Activated CD8-positive, alpha-beta T cell treated with anti-CD3 and anti-CD28 coated beads, Interleukin-2, amount 10 ng/mL, durations not matched to agents 7 days and 5 days (primary cell): ENCODE data around the gene RARA. TPM values are rescaled to one million over a fixed set of nuclear protein-coding genes. Genes with fewer than 3 reads are reported as not detected.
"Not testable (repeated sequence)": the region's sequence is repeated elsewhere in the genome, so short reads cannot be mapped to it uniquely, and the experiment has no call there.

ENCODE experiments used
- ATAC-seq: fragments of 150-1000 bp; cut with Tn5 transposase; one replicate; pipeline ENCODE4 v1.10.0; 2021; ENCODE audit warnings: moderate library complexity
- CTCF ChIA-PET: fragments of 350-600 bp; sonication (Branson Sonifier 250); formaldehyde crosslinking; loops from one replicate; lab custom pipeline; 2021; ENCODE audit warnings: antibody characterized with exemption; lab: Charles Lee
- POLR2A ChIA-PET: fragments of 350-600 bp; sonication (Branson Sonifier 250); formaldehyde crosslinking; loops from one replicate; lab custom pipeline; 2021; ENCODE audit warnings: antibody characterized with exemption; lab: Charles Lee
- DNase-seq: peaks from one replicate; pipeline ENCODE4 v3.0.0-alpha.2; 2020
- H3K27ac Mint-ChIP-seq: one replicate; pipeline ENCODE4 v1.8.0; 2021; ENCODE audit warnings: mild to moderate bottlenecking, mixed read lengths
- H3K27me3 Mint-ChIP-seq: one replicate; pipeline ENCODE4 v1.8.0; 2021; ENCODE audit warnings: low read depth, mixed read lengths
- H3K36me3 Mint-ChIP-seq: one replicate; pipeline ENCODE4 v1.8.0; 2021; ENCODE audit warnings: low read depth, mixed read lengths
- H3K4me1 Mint-ChIP-seq: one replicate; pipeline ENCODE4 v1.8.0; 2021; ENCODE audit warnings: low read depth, mixed read lengths
- H3K4me3 Mint-ChIP-seq: one replicate; pipeline ENCODE4 v1.8.0; 2021; ENCODE audit warnings: mild to moderate bottlenecking, mixed read lengths
- H3K9me3 Mint-ChIP-seq: one replicate; pipeline ENCODE4 v1.8.0; 2022; ENCODE audit warnings: mixed read lengths; ENCODE audit not compliant: insufficient read depth
- total RNA-seq, 2 experiments: library from RNA; stranded (reverse); gene quantifications; one replicate each; pipeline ENCODE4 v1.2.3, GENCODE V29; 2021

RARA gene
- total RNA-seq, 2 experiments from 2014 or later: 61.1 to 63.2 TPM

GRCh38 chr17:40372644-40373043, 63.7 kb downstream of the RARA start:
- POLR2A ChIA-PET: interaction anchor here (1.4 kb wide), 1 partner anchor 10 kb away, joined by 7 read pairs; no protein-coding TSS in a partner anchor
- not testable (repeated sequence) for H3K27ac Mint-ChIP-seq

GRCh38 chr17:40373324-40373723, 64.3 kb downstream of the RARA start:
- ChIA-PET POLR2A (interaction anchor here (1.4 kb wide), 1 partner anchor 10 kb away, joined by 7 read pairs; no protein-coding TSS in a partner anchor), CTCF (interaction anchor here (2.1 kb wide), 1 partner anchor 71 kb away, joined by 6 read pairs; no protein-coding TSS in a partner anchor)
- DNase-seq (no peak), ATAC-seq (no peak)
- Mint-ChIP-seq H3K4me1 (peaks cover 27% of the 10 kb centered on the region), H3K9me3 (no peaks in the 10 kb centered on the region), H3K27me3 (peaks cover 4% of the 10 kb centered on the region), H3K36me3 (no peaks in the 10 kb centered on the region), H3K27ac (no peak overlapping the region), H3K4me3 (no peak overlapping the region)

More at GRCh38 chr17:40372644-40373043, 63.7 kb downstream of the RARA start:
- not testable (repeated sequence) for H3K4me3 Mint-ChIP-seq, H3K9me3 Mint-ChIP-seq, H3K36me3 Mint-ChIP-seq, ATAC-seq, H3K27me3 Mint-ChIP-seq, DNase-seq
- peaks cover 30% of the 10 kb centered on the region for H3K4me1 Mint-ChIP-seq
- CTCF ChIA-PET: interaction anchor here (2.1 kb wide), 1 partner anchor 70 kb away, joined by 6 read pairs; no protein-coding TSS in a partner anchor

GRCh38 chr17:40373999-40374398, 65.0 kb downstream of the RARA start:
- Mint-ChIP-seq H3K4me1 (peaks cover 27% of the 10 kb centered on the region), H3K27me3 (peaks cover 4% of the 10 kb centered on the region), H3K27ac (no peak overlapping the region), H3K36me3 (no peaks in the 10 kb centered on the region), H3K9me3 (no peaks in the 10 kb centered on the region), H3K4me3 (no peak overlapping the region)
- ChIA-PET CTCF (interaction anchor here (2.1 to 3.2 kb wide), 2 partner anchors 12 to 71 kb away, joined by 6 to 16 read pairs; no protein-coding TSS in a partner anchor), POLR2A (no interaction called here)
- ATAC-seq (no peak), DNase-seq (no peak)

- CTCF ChIA-PET: interaction anchor here (0.8 to 3.2 kb wide), 4 partner anchors 13 to 159 kb away, joined by 3 to 16 read pairs (median 4); no protein-coding TSS in a partner anchor
- H3K27me3 Mint-ChIP-seq: peaks cover 4% of the 10 kb centered on the region
- H3K27ac Mint-ChIP-seq: no peak overlapping the region
- peaks cover 26% of the 10 kb centered on the region for H3K4me1 Mint-ChIP-seq
- POLR2A ChIA-PET: no interaction called here
- DNase-seq (no peak), ATAC-seq (no peak)
- no peaks in the 10 kb centered on the region for H3K36me3 Mint-ChIP-seq
- H3K4me3 Mint-ChIP-seq: no peak overlapping the region
- no peaks in the 10 kb centered on the region for H3K9me3 Mint-ChIP-seq
Observed at GRCh38 chr17:40374821-40375498, 66.0 kb downstream of the RARA start.

- POLR2A ChIA-PET: interaction anchor here (1.4 kb wide), 1 partner anchor 157 kb away, joined by 3 read pairs; no protein-coding TSS in a partner anchor
Observed at GRCh38 chr17:40375786-40376185, 66.8 kb downstream of the RARA start.

GRCh38 chr17:40376541-40376940, 67.6 kb downstream of the RARA start:
- ATAC-seq, H3K27ac Mint-ChIP-seq, H3K27me3 Mint-ChIP-seq, H3K36me3 Mint-ChIP-seq, H3K9me3 Mint-ChIP-seq: not testable (repeated sequence)
- peak overlapping the region; percentile 6 for H3K4me3 Mint-ChIP-seq
- H3K4me1 Mint-ChIP-seq: peaks cover 22% of the 10 kb centered on the region
- ChIA-PET CTCF (interaction anchor here (0.7 to 3.2 kb wide), 11 partner anchors 12 to 185 kb away, joined by 3 to 16 read pairs (median 4); partner anchors contain the start of gene TOP2A), POLR2A (interaction anchor here (1.4 to 1.6 kb wide), 2 partner anchors 10 to 156 kb away, joined by 3 to 4 read pairs; no protein-coding TSS in a partner anchor)
- DNase-seq: peak; percentile 33

More at GRCh38 chr17:40375786-40376185, 66.8 kb downstream of the RARA start:
- CTCF ChIA-PET: interaction anchor here (1.0 to 3.2 kb wide), 6 partner anchors 13 to 160 kb away, joined by 3 to 16 read pairs (median 4); no protein-coding TSS in a partner anchor
- not testable (repeated sequence) for H3K9me3 Mint-ChIP-seq, DNase-seq, H3K4me3 Mint-ChIP-seq, H3K27ac Mint-ChIP-seq, H3K36me3 Mint-ChIP-seq, ATAC-seq, H3K27me3 Mint-ChIP-seq
- peaks cover 26% of the 10 kb centered on the region for H3K4me1 Mint-ChIP-seq

- Mint-ChIP-seq H3K4me3 (no peak overlapping the region), H3K27me3 (peaks cover 4% of the 10 kb centered on the region), H3K9me3 (no peaks in the 10 kb centered on the region), H3K36me3 (no peaks in the 10 kb centered on the region), H3K27ac (no peak overlapping the region), H3K4me1 (peaks cover 11% of the 10 kb centered on the region)
- ChIA-PET CTCF (interaction anchor here (0.9 to 2.5 kb wide), 2 partner anchors 34 to 155 kb away, joined by 3 to 6 read pairs; no protein-coding TSS in a partner anchor), POLR2A (no interaction called here)
- ATAC-seq (no peak), DNase-seq (no peak)
Observed at GRCh38 chr17:40377832-40378231, 68.9 kb downstream of the RARA start.

GRCh38 chr17:40378966-40379365, 70.0 kb downstream of the RARA start:
- CTCF ChIA-PET: no interaction called here
- peaks cover 11% of the 10 kb centered on the region for H3K4me1 Mint-ChIP-seq
- ATAC-seq (no peak), DNase-seq (no peak)
- peaks cover 4% of the 10 kb centered on the region for H3K36me3 Mint-ChIP-seq
- peaks cover 4% of the 10 kb centered on the region for H3K27me3 Mint-ChIP-seq
- POLR2A ChIA-PET: no interaction called here
- H3K4me3 Mint-ChIP-seq: no peak overlapping the region
- H3K9me3 Mint-ChIP-seq: no peaks in the 10 kb centered on the region
- no peak overlapping the region for H3K27ac Mint-ChIP-seq

- Mint-ChIP-seq H3K27me3 (no peaks in the 10 kb centered on the region), H3K36me3 (peaks cover 18% of the 10 kb centered on the region), H3K27ac (no peak overlapping the region), H3K4me3 (no peak overlapping the region), H3K9me3 (no peaks in the 10 kb centered on the region), H3K4me1 (no peaks in the 10 kb centered on the region)
- ChIA-PET CTCF (interaction anchor here (0.7 to 1.7 kb wide), 3 partner anchors 20 to 24 kb away, joined by 3 to 7 read pairs (median 3); no protein-coding TSS in a partner anchor), POLR2A (interaction anchor here (0.7 to 1.2 kb wide), 2 partner anchors 11 to 1319 kb away, joined by 3 to 4 read pairs; no protein-coding TSS in a partner anchor)
- DNase-seq (no peak), ATAC-seq (no peak)
Observed at GRCh38 chr17:40382251-40382650, 73.3 kb downstream of the RARA start.

- ChIA-PET POLR2A (interaction anchor here (1.0 kb wide), 1 partner anchor 24 kb away, joined by 3 read pairs; no protein-coding TSS in a partner anchor), CTCF (interaction anchor here (1.3 kb wide), 1 partner anchor 84 kb away, joined by 3 read pairs; no protein-coding TSS in a partner anchor)
- H3K27me3 Mint-ChIP-seq, DNase-seq, H3K4me3 Mint-ChIP-seq, H3K9me3 Mint-ChIP-seq, H3K4me1 Mint-ChIP-seq, ATAC-seq: not testable (repeated sequence)
- H3K27ac Mint-ChIP-seq: peak overlapping the region; percentile 34
- peaks cover 54% of the 10 kb centered on the region for H3K36me3 Mint-ChIP-seq
Observed at GRCh38 chr17:40386555-40386954, 77.6 kb downstream of the RARA start.

- H3K27ac Mint-ChIP-seq: no peak overlapping the region
- no peak overlapping the region for H3K4me3 Mint-ChIP-seq
- H3K4me1 Mint-ChIP-seq: peaks cover 24% of the 10 kb centered on the region
- DNase-seq: no peak
- peaks cover 78% of the 10 kb centered on the region for H3K36me3 Mint-ChIP-seq
- peak; percentile 67 for ATAC-seq
- CTCF ChIA-PET: interaction anchor here (0.7 to 5.0 kb wide), 14 partner anchors 9 to 930 kb away, joined by 3 to 42 read pairs (median 4); partner anchors contain the start of genes GJD3 and TOP2A
- POLR2A ChIA-PET: no interaction called here
- H3K27me3 Mint-ChIP-seq: no peaks in the 10 kb centered on the region
- no peaks in the 10 kb centered on the region for H3K9me3 Mint-ChIP-seq
Observed at GRCh38 chr17:40399185-40399584, 90.2 kb downstream of the RARA start.
